Activated CD4-positive, alpha-beta T cell treated with anti-CD3 and anti-CD28 coated beads, Interleukin-2, amount 50 U/mL, for 1 hour (primary cell): ENCODE measurements around the gene COPS6.

Experiments
- DNase-seq: peaks from one replicate; pipeline ENCODE4 v3.0.0-alpha.2; 2020

Gene COPS6

GRCh38 chr7:100102950-100103840 is 14.4 kb downstream of the COPS6 start:
- DNase-seq: no peak

GRCh38 chr7:100105534-100105933 is 16.8 kb downstream of the COPS6 start:
- no peak for DNase-seq

- no peak for DNase-seq
Observed at GRCh38 chr7:100106633-100107032, 17.9 kb downstream of the COPS6 start.

GRCh38 chr7:100107125-100107737 is 18.5 kb downstream of the COPS6 start:
- no peak for DNase-seq

- DNase-seq: no peak
Observed at GRCh38 chr7:100107890-100108289, 19.1 kb downstream of the COPS6 start.

- DNase-seq: no peak
Observed at GRCh38 chr7:100109521-100110163, 20.9 kb downstream of the COPS6 start.

- no peak for DNase-seq
Observed at GRCh38 chr7:100111156-100111555, 22.4 kb downstream of the COPS6 start.

- DNase-seq: no peak
Observed at GRCh38 chr7:100111914-100112313, 23.1 kb downstream of the COPS6 start.

- DNase-seq: no peak
Observed at GRCh38 chr7:100115026-100115425, 26.3 kb downstream of the COPS6 start.

GRCh38 chr7:100118388-100119071 is 29.8 kb downstream of the COPS6 start:
- no peak for DNase-seq

GRCh38 chr7:100119072-100119969 is 30.6 kb downstream of the COPS6 start, which contains the start of the genes CNPY4 and TAF6:
Gene CNPY4, plus strand, starts transcription at chr7:100119634. Its CDS starts 111 bp downstream, at chr7:100119745.
Gene TAF6, minus strand, starts transcription at chr7:100119358. Its CDS starts 5,149 bp downstream, at chr7:100114209.
- DNase-seq: peak; percentile 96

GRCh38 chr7:100119970-100120732 is 31.4 kb downstream of the COPS6 start:
- DNase-seq: peak; percentile 65

- DNase-seq: no peak
Observed at GRCh38 chr7:100120733-100121036, 31.9 kb downstream of the COPS6 start.

- no peak for DNase-seq
Observed at GRCh38 chr7:100122067-100122466, 33.3 kb downstream of the COPS6 start.

- DNase-seq: no peak
Observed at GRCh38 chr7:100122568-100122967, 33.8 kb downstream of the COPS6 start.

GRCh38 chr7:100124301-100125230 is 35.8 kb downstream of the COPS6 start:
- DNase-seq: no peak

- no peak for DNase-seq
Observed at GRCh38 chr7:100126239-100126930, 37.6 kb downstream of the COPS6 start.

GRCh38 chr7:100126931-100127865 is 38.4 kb downstream of the COPS6 start, which contains the start of gene MBLAC1:
Gene MBLAC1, plus strand, starts transcription at chr7:100126967. Its CDS starts 429 bp downstream, at chr7:100127396.
- peak; percentile 92 for DNase-seq
